Thyroid gland (tissue), 4 donors: ENCODE data around the gene IRF2BPL. TPM values are rescaled to one million over a fixed set of nuclear protein-coding genes. Genes with fewer than 3 reads are reported as not detected.

ENCODE experiments used
- DNase-seq, 2 donors: peaks; one replicate each; pipeline ENCODE4 v3.0.0-alpha.2; 2019
- H3K27ac ChIP-seq, 3 donors: fragments of 200-600 bp; sonication (generic); 1 replicate in 2 of 3; 2 replicates in 1 of 3; pipeline ENCODE4 v1.5.1; 2016 to 2019; ENCODE audit warnings: mild to moderate bottlenecking in 1 of 3, moderate library complexity in 1 of 3
- H3K27me3 ChIP-seq: fragments of 200-600 bp; sonication (generic); one replicate; pipeline ENCODE4 v1.5.1; 2019
- H3K36me3 ChIP-seq, 2 donors: fragments of 200-600 bp; sonication (generic); one replicate each; pipeline ENCODE4 v1.5.1; 2016 to 2019
- H3K4me1 ChIP-seq, 2 donors: fragments of 200-600 bp; sonication (generic); one replicate each; pipeline ENCODE4 v1.5.1; 2017 to 2019
- H3K4me3 ChIP-seq, 3 donors: fragments of 200-600 bp; sonication (generic); replicated peaks in 1 of 3; 1 replicate in 2 of 3; 2 replicates in 1 of 3; pipeline ENCODE4 v1.5.1; 2016; ENCODE audit warnings: mild to moderate bottlenecking in 1 of 3
- H3K9me3 ChIP-seq: fragments of 200-600 bp; sonication (generic); one replicate; pipeline ENCODE4 v1.5.1; 2017
- CTCF ChIP-seq, 6 experiments: fragments of 200-600 bp in 3 of 6; fragments of 450-650 bp in 3 of 6; sonication (generic) in 3 of 6; IDR thresholded peaks; one replicate each; pipeline ENCODE4 v1.5.1; 2016 to 2019; ENCODE audit warnings: antibody characterized with exemption in 6 of 6, mild to moderate bottlenecking in 2 of 6, inconsistent platforms in 1 of 6, moderate library complexity in 1 of 6
- POLR2A ChIP-seq, 2 donors: fragments of 450-650 bp; IDR thresholded peaks; one replicate each; pipeline ENCODE4 v1.6.1; 2017; ENCODE audit warnings: antibody characterized with exemption in 2 of 2, mild to moderate bottlenecking in 2 of 2, moderate library complexity in 1 of 2
- WGBS, 2 donors: methylation state at CpG; one replicate each; pipeline ENCODE4 v1.1.5; 2017; 5-methylcytosine and 5-hydroxymethylcytosine counted together
- intact Hi-C: fragments of 100-400 bp; cut with DNase I; formaldehyde crosslinking; loops from one replicate; pipeline ENCODE4 v1.15.1; 2023
- total RNA-seq, 4 donors: library from RNA; depleted of rRNA; stranded (reverse); fragments of >200 nt; gene quantifications; one replicate each; pipeline ENCODE4 v1.2.3, GENCODE V29; 2016

The IRF2BPL gene
- 100 to 1,000 TPM in 1 of 4 donors, 10 to 100 TPM in 3; 43.9 to 103 (median 78.4) TPM for total RNA-seq

- intact Hi-C loops, result loop anchor here (5.0 kb wide), 1 partner anchor 71 kb away; no protein-coding TSS in a partner anchor
- Histone ChIP-seq H3K36me3 (peaks cover 15 to 16% of the 10 kb centered on the region in 2 donors), H3K4me1 (peaks cover 49 to 66% of the 10 kb centered on the region in 2 donors), H3K9me3 (no peaks in the 10 kb centered on the region), H3K4me3 (peak within 1 kb of the TSS; percentile 41 to 66 (median 50)), H3K27ac (peak within 1 kb of the TSS; percentile 100), H3K27me3 (no peaks in the 10 kb centered on the region)
- TF ChIP-seq CTCF (IDR thresholded peaks at IDR 0.05) (no peak), POLR2A (IDR thresholded peaks at IDR 0.05) (peak; percentile 93 to 100)
- WGBS, 2 donors, result 1 to 3% methylated on average over 15 to 48 of the region's 84 CpGs
- DNase-seq, result peak; percentile 98 to 99
Observed at GRCh38 chr14:77028384-77029231, at the start of gene IRF2BPL. TSS of gene IRF2BPL (minus strand) at chr14:77028708. CDS start at chr14:77027792, 916 bp downstream.

GRCh38 chr14:77077040-77077439 is 48.5 kb upstream of the IRF2BPL start:
- Histone ChIP-seq H3K27me3 (no peaks in the 10 kb centered on the region), H3K27ac (peak overlapping the region; percentile 35 to 86 (median 76)), H3K9me3 (no peaks in the 10 kb centered on the region), H3K36me3 (no peaks in the 10 kb centered on the region), H3K4me3 (no peak overlapping the region), H3K4me1 (peaks cover 7 to 41% of the 10 kb centered on the region in 2 donors)
- WGBS, 2 donors, result 85 to 90% methylated on average over 3 of the region's 3 CpGs
- no peak for DNase-seq
- TF ChIP-seq CTCF (IDR thresholded peaks at IDR 0.05) (no peak), POLR2A (IDR thresholded peaks at IDR 0.05) (no peak)
- intact Hi-C loops, result no loop called here

- Histone ChIP-seq H3K27me3 (no peaks in the 10 kb centered on the region), H3K4me3 (peak overlapping the region in 2 of 3 donors; percentile 15 to 25), H3K4me1 (peaks cover 6 to 40% of the 10 kb centered on the region in 2 donors), H3K27ac (peak overlapping the region; percentile 82 to 95 (median 86)), H3K36me3 (no peaks in the 10 kb centered on the region), H3K9me3 (no peaks in the 10 kb centered on the region)
- TF ChIP-seq CTCF (IDR thresholded peaks at IDR 0.05) (no peak), POLR2A (IDR thresholded peaks at IDR 0.05) (peak in 1 of 2 donors; percentile 23)
- DNase-seq, result peak; percentile 49 to 52
- 16 to 32% methylated on average over 10 of the region's 10 CpGs for WGBS, 2 donors
- intact Hi-C loops, result no loop called here
Observed at GRCh38 chr14:77076113-77076631, 47.7 kb upstream of the IRF2BPL start.

- Histone ChIP-seq H3K9me3 (no peaks in the 10 kb centered on the region), H3K4me1 (peaks cover 0 to 41% of the 10 kb centered on the region in 2 donors), H3K36me3 (no peaks in the 10 kb centered on the region), H3K27me3 (no peaks in the 10 kb centered on the region), H3K4me3 (peak overlapping the region in 1 of 3 donors; percentile 25), H3K27ac (peak overlapping the region; percentile 82 to 95 (median 82))
- TF ChIP-seq POLR2A (IDR thresholded peaks at IDR 0.05), result no peak
- no peak for TF ChIP-seq CTCF (IDR thresholded peaks at IDR 0.05)
- intact Hi-C loops, result no loop called here
- no peak for DNase-seq
Observed at GRCh38 chr14:77074969-77075368, 46.5 kb upstream of the IRF2BPL start.

GRCh38 chr14:77071938-77072388 is 43.5 kb upstream of the IRF2BPL start:
- Histone ChIP-seq H3K4me3 (no peak overlapping the region), H3K27ac (no peak overlapping the region), H3K9me3 (no peaks in the 10 kb centered on the region), H3K4me1 (peaks cover 5 to 45% of the 10 kb centered on the region in 2 donors), H3K27me3 (no peaks in the 10 kb centered on the region), H3K36me3 (no peaks in the 10 kb centered on the region)
- intact Hi-C loops, result no loop called here
- TF ChIP-seq CTCF (IDR thresholded peaks at IDR 0.05) (no peak), POLR2A (IDR thresholded peaks at IDR 0.05) (no peak)
- WGBS, 2 donors, result 74 to 97% methylated on average over 3 of the region's 3 CpGs
- DNase-seq, result no peak
